Forelimb muscle (tissue), 1 donor: Measurements from ENCODE around the gene IER5. TPM values are rescaled to one million over a fixed set of nuclear protein-coding genes. Genes with fewer than 3 reads are reported as not detected.

Source experiments
- DNase-seq: peaks from one replicate; pipeline ENCODE4 v3.0.0-alpha.2; 2013; ENCODE audit warnings: low read depth
- polyA plus RNA-seq: library from polyadenylated mRNA; unstranded; fragments of 120-200 nt; gene quantifications from one replicate; pipeline ENCODE4 v1.2.1, GENCODE V29; 2013; ENCODE audit not compliant: insufficient read length

Gene IER5
- polyA plus RNA-seq, 1 donor = 8.9 TPM

- DNase-seq = no peak
Measured at GRCh38 chr1:181076852-181077251, 11.6 kb upstream of the IER5 start.

- no peak for DNase-seq
Measured at GRCh38 chr1:181077576-181078242, 10.8 kb upstream of the IER5 start.

GRCh38 chr1:181079382-181079781, 9.1 kb upstream of the IER5 start:
- DNase-seq = no peak

GRCh38 chr1:181079920-181080319, 8.6 kb upstream of the IER5 start:
- DNase-seq = no peak

GRCh38 chr1:181080556-181080955, 7.9 kb upstream of the IER5 start:
- DNase-seq = no peak

- no peak for DNase-seq
Measured at GRCh38 chr1:181081395-181081794, 7.1 kb upstream of the IER5 start.

GRCh38 chr1:181083842-181084605, 4.5 kb upstream of the IER5 start:
- DNase-seq = no peak

GRCh38 chr1:181084606-181084969, 3.9 kb upstream of the IER5 start:
- no peak for DNase-seq

GRCh38 chr1:181086091-181086490, 2.4 kb upstream of the IER5 start:
- no peak for DNase-seq

- DNase-seq = no peak
Measured at GRCh38 chr1:181086926-181087325, 1.6 kb upstream of the IER5 start.

GRCh38 chr1:181087400-181087901, 1.0 kb upstream of the IER5 start:
- DNase-seq = no peak

GRCh38 chr1:181089017-181089675, 646 bp downstream of the IER5 start:
- no peak for DNase-seq

GRCh38 chr1:181089676-181090544, 1.4 kb downstream of the IER5 start:
- DNase-seq = no peak

- DNase-seq = no peak
Measured at GRCh38 chr1:181090641-181091126, 2.2 kb downstream of the IER5 start.

GRCh38 chr1:181091309-181092040, 3.0 kb downstream of the IER5 start:
- no peak for DNase-seq

GRCh38 chr1:181092056-181092455, 3.6 kb downstream of the IER5 start:
- DNase-seq = no peak

- no peak for DNase-seq
Measured at GRCh38 chr1:181092883-181093458, 4.5 kb downstream of the IER5 start.

- DNase-seq = no peak
Measured at GRCh38 chr1:181094416-181095212, 6.1 kb downstream of the IER5 start.

GRCh38 chr1:181095260-181095659, 6.8 kb downstream of the IER5 start:
- DNase-seq = no peak

GRCh38 chr1:181095763-181096184, 7.3 kb downstream of the IER5 start:
- no peak for DNase-seq
